Caco-2 (cell line): ENCODE data around the gene NFIC. TPM values are rescaled to one million over a fixed set of nuclear protein-coding genes. Genes with fewer than 3 reads are reported as not detected.

Experiments used
- BruUV-seq: library from RNA; stranded (reverse); fragments of 400-500 nt; replicated peaks from 2 replicates; lab custom pipeline; 2021; lab: Mats Ljungman, UMichigan
- CTCF ChIA-PET: fragments of 300-600 bp; sonication (Branson Sonifier 250); formaldehyde crosslinking; loops from one replicate; lab custom pipeline; 2022; ENCODE audit warnings: antibody characterized with exemption; lab: Charles Lee
- POLR2A ChIA-PET: fragments of 300-600 bp; sonication (Branson Sonifier 250); formaldehyde crosslinking; loops from one replicate; lab custom pipeline; 2022; ENCODE audit warnings: antibody characterized with exemption; lab: Charles Lee
- DNase-seq, 2 experiments: peaks; one replicate each; pipeline versions ENCODE4 v3.0.0 to v3.0.0-alpha.2; 2020 to 2022
- H3K27me3 ChIP-seq: replicated peaks from 2 replicates; pipeline ENCODE4 v1.6.0; 2011; ENCODE audit warnings: low read length; ENCODE audit not compliant: control insufficient read depth, insufficient read depth
- H3K36me3 ChIP-seq: 2 replicates; pipeline ENCODE4 v1.5.1; 2011; ENCODE audit warnings: low read length; ENCODE audit not compliant: control insufficient read depth, insufficient read depth
- H3K4me1 ChIP-seq: fragments of 250-450 bp; sonication (Bioruptor Pico); 2 replicates; pipeline ENCODE4 v1.5.1; 2020; ENCODE audit warnings: mild to moderate bottlenecking
- H3K4me3 ChIP-seq: 2 replicates; pipeline ENCODE4 v1.5.1; 2011; ENCODE audit warnings: low read depth, mild to moderate bottlenecking, control low read depth, low read length
- H3K9me3 ChIP-seq: fragments of 250-450 bp; sonication (Bioruptor Pico); 2 replicates; pipeline ENCODE4 v1.5.1; 2020; ENCODE audit warnings: mild to moderate bottlenecking, moderate library complexity
- H3K27ac Mint-ChIP-seq: one replicate; pipeline ENCODE4 v1.8.0; 2022; ENCODE audit warnings: mixed read lengths; ENCODE audit not compliant: unreplicated experiment
- H3K27me3 Mint-ChIP-seq: one replicate; pipeline ENCODE4 v1.8.0; 2022; ENCODE audit warnings: mixed read lengths; ENCODE audit not compliant: insufficient read depth, unreplicated experiment
- H3K36me3 Mint-ChIP-seq: one replicate; pipeline ENCODE4 v1.8.0; 2022; ENCODE audit warnings: mild to moderate bottlenecking, mixed read lengths; ENCODE audit not compliant: insufficient read depth, unreplicated experiment
- H3K4me1 Mint-ChIP-seq: one replicate; pipeline ENCODE4 v1.8.0; 2022; ENCODE audit warnings: low read depth, mixed read lengths; ENCODE audit not compliant: unreplicated experiment
- H3K4me3 Mint-ChIP-seq: one replicate; pipeline ENCODE4 v1.8.0; 2022; ENCODE audit warnings: mild to moderate bottlenecking, moderate library complexity, mixed read lengths; ENCODE audit not compliant: unreplicated experiment
- H3K9me3 Mint-ChIP-seq: one replicate; pipeline ENCODE4 v1.8.0; 2022; ENCODE audit warnings: mixed read lengths; ENCODE audit not compliant: unreplicated experiment
- intact Hi-C: fragments of 100-400 bp; cut with micrococcal nuclease; formaldehyde crosslinking; loops from one replicate; pipeline ENCODE4 v1.10.0; 2022; ENCODE audit not compliant: unreplicated experiment
- total RNA-seq: library from RNA; stranded (reverse); gene quantifications from 2 replicates; pipeline ENCODE4 v1.2.3, GENCODE V29; 2022
- TF ChIP-seq, protein P1 (sequence below), 2 experiments: fragments of 200-600 bp in 1 of 2; IDR thresholded peaks; 1 replicate in 1 of 2; 2 replicates in 1 of 2; pipeline versions ENCODE4 v1.5.1 to v1.8.0; 2011 to 2022; ENCODE audit warnings: antibody characterized with exemption in 1 of 2, control low read depth in 1 of 2, inconsistent platforms in 1 of 2, low read depth in 1 of 2, low read length in 1 of 2, mild to moderate bottlenecking in 1 of 2, moderate library complexity in 1 of 2; ENCODE audit not compliant: insufficient read depth in 1 of 2, severe bottlenecking in 1 of 2, unreplicated experiment in 1 of 2

The NFIC gene
- total RNA-seq, 1 experiment from 2014 or later: 5.1 TPM

DNA sequence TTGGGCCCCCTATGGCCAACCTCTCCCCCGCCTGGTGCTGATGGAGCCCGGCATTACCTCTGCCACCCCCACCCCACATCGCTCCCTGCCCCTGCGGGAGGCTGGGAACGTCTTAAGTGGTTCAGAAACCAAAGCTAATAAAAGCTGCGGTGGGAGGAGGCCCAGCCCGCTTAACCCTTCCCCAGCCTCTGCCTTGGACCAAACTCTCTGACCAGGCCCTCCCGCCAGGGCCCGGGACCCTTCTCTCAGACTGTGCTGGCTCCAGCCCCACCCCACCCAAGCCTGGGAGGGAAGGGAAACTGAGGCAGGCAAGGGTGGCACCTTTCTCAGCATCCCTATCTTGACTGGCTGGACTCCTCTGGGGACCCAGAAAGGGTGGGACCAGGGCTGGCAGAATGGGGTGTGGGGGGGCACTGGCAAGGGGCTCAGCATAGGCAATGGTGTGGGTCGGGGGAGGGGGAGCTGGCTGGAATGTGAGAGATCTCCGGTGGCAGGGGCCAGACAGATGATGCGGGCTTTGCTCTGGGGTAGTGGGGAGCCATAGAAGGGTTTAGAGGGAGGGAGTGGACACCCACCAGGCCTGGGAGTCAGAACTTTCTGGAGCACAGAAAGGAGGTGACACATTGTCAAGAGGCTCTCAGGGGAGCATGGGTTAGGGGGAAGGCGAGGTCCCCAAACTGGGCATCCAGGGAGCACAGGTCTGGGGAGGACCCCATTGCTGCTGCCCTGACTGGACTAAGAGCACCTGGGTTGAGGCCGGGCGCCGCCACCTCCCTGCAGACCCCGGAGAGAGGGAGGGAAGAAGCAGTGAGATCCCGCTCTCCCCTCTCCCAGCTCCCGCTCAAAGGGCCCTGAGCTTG is 92.1 kb downstream of the NFIC start:
- Mint-ChIP-seq H3K4me3 (no peak overlapping the region), H3K27ac (no peak overlapping the region), H3K36me3 (peaks cover 5% of the 10 kb centered on the region), H3K27me3 (no peaks in the 10 kb centered on the region), H3K4me1 (no peaks in the 10 kb centered on the region), H3K9me3 (no peaks in the 10 kb centered on the region)
- H3K36me3 ChIP-seq: no peaks in the 10 kb centered on the region
- BruUV-seq: no TSS peak
- TF ChIP-seq, protein P1, sequence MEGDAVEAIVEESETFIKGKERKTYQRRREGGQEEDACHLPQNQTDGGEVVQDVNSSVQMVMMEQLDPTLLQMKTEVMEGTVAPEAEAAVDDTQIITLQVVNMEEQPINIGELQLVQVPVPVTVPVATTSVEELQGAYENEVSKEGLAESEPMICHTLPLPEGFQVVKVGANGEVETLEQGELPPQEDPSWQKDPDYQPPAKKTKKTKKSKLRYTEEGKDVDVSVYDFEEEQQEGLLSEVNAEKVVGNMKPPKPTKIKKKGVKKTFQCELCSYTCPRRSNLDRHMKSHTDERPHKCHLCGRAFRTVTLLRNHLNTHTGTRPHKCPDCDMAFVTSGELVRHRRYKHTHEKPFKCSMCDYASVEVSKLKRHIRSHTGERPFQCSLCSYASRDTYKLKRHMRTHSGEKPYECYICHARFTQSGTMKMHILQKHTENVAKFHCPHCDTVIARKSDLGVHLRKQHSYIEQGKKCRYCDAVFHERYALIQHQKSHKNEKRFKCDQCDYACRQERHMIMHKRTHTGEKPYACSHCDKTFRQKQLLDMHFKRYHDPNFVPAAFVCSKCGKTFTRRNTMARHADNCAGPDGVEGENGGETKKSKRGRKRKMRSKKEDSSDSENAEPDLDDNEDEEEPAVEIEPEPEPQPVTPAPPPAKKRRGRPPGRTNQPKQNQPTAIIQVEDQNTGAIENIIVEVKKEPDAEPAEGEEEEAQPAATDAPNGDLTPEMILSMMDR (IDR thresholded peaks at IDR 0.05; ENCODE audit: insufficient read depth in 1 of 2, low read depth in 1 of 2, low read length in 1 of 2, severe bottlenecking in 1 of 2, unreplicated experiment in 1 of 2): no peak
- 0 out of 2 replicates have a peak, but pooled peaks cover 5% of the 10 kb centered on the region for H3K4me1 ChIP-seq
- ChIA-PET POLR2A (no interaction called here), CTCF (interaction anchor here (0.6 kb wide), 2 partner anchors 15 to 495 kb away, joined by 4 read pairs; no protein-coding TSS in a partner anchor)
- no peaks in the 10 kb centered on the region for H3K27me3 ChIP-seq
- intact Hi-C loops: no loop called here
- no peak overlapping the region for H3K4me3 ChIP-seq
- DNase-seq: no peak
- H3K9me3 ChIP-seq: no peaks in the 10 kb centered on the region

DNA sequence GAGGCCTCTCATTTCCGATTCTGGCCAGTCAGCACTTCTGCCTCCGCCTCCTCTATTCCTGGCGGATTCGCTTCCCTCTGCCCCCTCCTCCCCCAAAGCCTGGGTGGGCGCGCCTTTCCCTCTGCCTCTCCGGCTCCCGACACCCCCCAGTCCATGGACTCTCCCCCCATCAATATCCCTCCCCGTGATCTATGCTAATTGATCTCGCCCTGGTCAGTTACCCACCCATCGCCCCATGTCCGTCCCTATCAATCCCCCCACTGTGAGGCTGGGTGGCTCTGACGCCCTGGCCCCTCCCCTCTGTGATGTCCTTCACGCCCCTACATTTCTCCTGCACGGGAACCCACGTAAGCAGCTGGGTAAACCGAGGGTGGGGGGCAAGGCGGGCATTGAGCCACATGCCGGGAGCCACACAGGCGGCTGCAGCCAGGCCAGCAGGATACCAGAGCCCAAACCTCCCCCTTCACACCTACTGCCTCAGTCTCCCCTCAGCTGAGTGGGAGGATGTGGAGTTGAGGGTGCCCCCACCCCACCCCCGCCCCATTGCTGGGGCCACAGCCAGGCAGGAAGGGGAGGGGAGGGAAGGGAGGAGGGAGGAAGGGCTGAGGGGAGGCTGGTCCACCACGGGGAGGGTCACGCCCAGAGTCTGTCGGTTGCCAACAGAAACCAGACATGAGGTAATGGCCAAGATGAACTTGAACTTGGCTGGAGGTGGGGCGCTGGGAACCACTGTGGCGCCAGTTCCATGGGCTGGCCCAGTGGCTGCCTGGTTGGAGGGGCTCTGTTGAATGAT is 92.9 kb downstream of the NFIC start:
- no peak for DNase-seq
- Mint-ChIP-seq H3K4me3 (no peak overlapping the region), H3K27me3 (no peaks in the 10 kb centered on the region), H3K4me1 (no peaks in the 10 kb centered on the region), H3K27ac (no peak overlapping the region), H3K36me3 (peaks cover 5% of the 10 kb centered on the region), H3K9me3 (no peaks in the 10 kb centered on the region)
- POLR2A ChIA-PET: no interaction called here
- CTCF ChIA-PET: interaction anchor here (0.6 kb wide), 1 partner anchor 14 kb away, joined by 4 read pairs; no protein-coding TSS in a partner anchor
- Histone ChIP-seq H3K4me3 (no peak overlapping the region), H3K27me3 (no peaks in the 10 kb centered on the region), H3K4me1 (0 out of 2 replicates have a peak, but pooled peaks cover 5% of the 10 kb centered on the region), H3K36me3 (no peaks in the 10 kb centered on the region), H3K9me3 (no peaks in the 10 kb centered on the region)
- no TSS peak for BruUV-seq
- intact Hi-C loops: no loop called here
- TF ChIP-seq, protein P1 (IDR thresholded peaks at IDR 0.05; ENCODE audit: insufficient read depth in 1 of 2, low read depth in 1 of 2, low read length in 1 of 2, severe bottlenecking in 1 of 2, unreplicated experiment in 1 of 2): no peak

DNA sequence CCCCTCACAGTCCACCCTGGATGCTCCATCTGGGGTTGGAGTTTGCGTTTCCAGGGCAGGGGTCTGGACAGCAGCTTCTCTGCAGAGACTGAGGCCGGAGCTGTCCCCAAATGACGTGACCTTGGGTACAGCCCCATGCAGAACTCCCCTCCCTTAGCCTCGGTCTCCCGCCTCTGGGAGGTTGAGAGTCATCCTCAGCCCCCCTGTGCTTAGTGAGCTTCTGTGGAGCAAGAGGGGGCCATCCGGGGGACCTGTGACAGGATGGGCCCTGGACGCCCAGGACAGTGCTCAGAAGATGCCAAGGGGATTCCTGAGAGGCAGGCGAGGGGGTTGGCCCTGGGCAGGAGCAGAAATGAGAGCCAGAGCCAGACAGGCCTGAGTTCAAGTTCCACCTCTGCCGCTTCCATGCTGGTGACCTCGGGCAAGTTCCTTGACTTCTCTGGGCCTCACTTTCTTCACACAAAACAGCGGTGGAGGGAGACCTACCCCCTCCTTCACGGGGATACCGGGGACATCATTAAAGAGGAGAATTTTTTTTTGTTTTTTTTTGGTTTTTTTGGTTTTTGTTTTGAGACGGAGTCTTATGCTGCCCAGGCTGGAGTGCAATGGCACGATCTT is 93.7 kb downstream of the NFIC start:
- Histone ChIP-seq H3K9me3 (no peaks in the 10 kb centered on the region), H3K4me1 (0 out of 2 replicates have a peak, but pooled peaks cover 5% of the 10 kb centered on the region), H3K4me3 (no peak overlapping the region), H3K36me3 (no peaks in the 10 kb centered on the region), H3K27me3 (no peaks in the 10 kb centered on the region)
- TF ChIP-seq, protein P1 (IDR thresholded peaks at IDR 0.05; ENCODE audit: insufficient read depth in 1 of 2, low read depth in 1 of 2, low read length in 1 of 2, severe bottlenecking in 1 of 2, unreplicated experiment in 1 of 2): no peak
- peaks cover 5% of the 10 kb centered on the region for H3K36me3 Mint-ChIP-seq
- intact Hi-C loops: no loop called here
- no peak for DNase-seq
- no peaks in the 10 kb centered on the region for H3K4me1 Mint-ChIP-seq
- no peak overlapping the region for H3K27ac Mint-ChIP-seq
- no peak overlapping the region for H3K4me3 Mint-ChIP-seq
- CTCF ChIA-PET: no interaction called here
- no peaks in the 10 kb centered on the region for H3K9me3 Mint-ChIP-seq
- POLR2A ChIA-PET: no interaction called here
- H3K27me3 Mint-ChIP-seq: no peaks in the 10 kb centered on the region
- no TSS peak for BruUV-seq
